HG03432 (cell line): ENCODE data around the gene OR7D4.
"Not testable (repeated sequence)": the region's sequence is repeated elsewhere in the genome, so short reads cannot be mapped to it uniquely, and the experiment has no call there.

Experiments used
- ATAC-seq: cut with Tn5 transposase; IDR thresholded peaks from one replicate; pipeline ENCODE4 v1.9.1; 2021; ENCODE audit warnings: mild to moderate bottlenecking, moderate library complexity; ENCODE audit not compliant: unreplicated experiment

OR7D4 gene

GRCh38 chr19:9219489-9219888, at the start of gene OR7D4:
Gene OR7D4 (minus strand): TSS chr19:9219589. CDS start chr19:9214837, 4,752 bp downstream.
- ATAC-seq: no peak

- ATAC-seq: no peak
Observed at GRCh38 chr19:9251236-9251635, 31.8 kb upstream of the OR7D4 start.

- no peak for ATAC-seq
Observed at GRCh38 chr19:9250630-9251029, 31.2 kb upstream of the OR7D4 start, which contains the start of gene OR7E24. Gene OR7E24 (plus strand): TSS chr19:9250930. CDS start chr19:9251044, 114 bp downstream.

- no peak for ATAC-seq
Observed at GRCh38 chr19:9205501-9206113, 13.8 kb downstream of the OR7D4 start.

GRCh38 chr19:9198044-9198443, 21.3 kb downstream of the OR7D4 start:
- not testable (repeated sequence) for ATAC-seq

GRCh38 chr19:9189535-9189934, 29.9 kb downstream of the OR7D4 start:
- no peak for ATAC-seq

- ATAC-seq: no peak
Observed at GRCh38 chr19:9187191-9187590, 32.2 kb downstream of the OR7D4 start.

- no peak for ATAC-seq
Observed at GRCh38 chr19:9183000-9183399, 36.4 kb downstream of the OR7D4 start.

- ATAC-seq: no peak
Observed at GRCh38 chr19:9178901-9179300, 40.5 kb downstream of the OR7D4 start, which contains the start of gene OR7D2. Gene OR7D2 (plus strand): TSS chr19:9178979. CDS start chr19:9185782, 6,803 bp downstream.

- ATAC-seq: no peak
Observed at GRCh38 chr19:9175326-9175725, 44.1 kb downstream of the OR7D4 start.

- ATAC-seq: no peak
Observed at GRCh38 chr19:9171393-9171991, 47.9 kb downstream of the OR7D4 start.

- ATAC-seq: no peak
Observed at GRCh38 chr19:9166846-9167245, 52.5 kb downstream of the OR7D4 start.

GRCh38 chr19:9165261-9165660, 54.1 kb downstream of the OR7D4 start:
- ATAC-seq: no peak

- ATAC-seq: no peak
Observed at GRCh38 chr19:9161427-9161826, 58.0 kb downstream of the OR7D4 start.
